GM19397 (cell line): ENCODE measurements around the gene PCSK4.

Experiments
- ATAC-seq: cut with Tn5 transposase; IDR thresholded peaks from one replicate; pipeline ENCODE4 v1.9.1; 2021; ENCODE audit warnings: mild to moderate bottlenecking, moderate library complexity; ENCODE audit not compliant: unreplicated experiment

The PCSK4 gene

GRCh38 chr19:1472231-1473084, 17.7 kb downstream of the PCSK4 start:
- no peak for ATAC-seq

DNA sequence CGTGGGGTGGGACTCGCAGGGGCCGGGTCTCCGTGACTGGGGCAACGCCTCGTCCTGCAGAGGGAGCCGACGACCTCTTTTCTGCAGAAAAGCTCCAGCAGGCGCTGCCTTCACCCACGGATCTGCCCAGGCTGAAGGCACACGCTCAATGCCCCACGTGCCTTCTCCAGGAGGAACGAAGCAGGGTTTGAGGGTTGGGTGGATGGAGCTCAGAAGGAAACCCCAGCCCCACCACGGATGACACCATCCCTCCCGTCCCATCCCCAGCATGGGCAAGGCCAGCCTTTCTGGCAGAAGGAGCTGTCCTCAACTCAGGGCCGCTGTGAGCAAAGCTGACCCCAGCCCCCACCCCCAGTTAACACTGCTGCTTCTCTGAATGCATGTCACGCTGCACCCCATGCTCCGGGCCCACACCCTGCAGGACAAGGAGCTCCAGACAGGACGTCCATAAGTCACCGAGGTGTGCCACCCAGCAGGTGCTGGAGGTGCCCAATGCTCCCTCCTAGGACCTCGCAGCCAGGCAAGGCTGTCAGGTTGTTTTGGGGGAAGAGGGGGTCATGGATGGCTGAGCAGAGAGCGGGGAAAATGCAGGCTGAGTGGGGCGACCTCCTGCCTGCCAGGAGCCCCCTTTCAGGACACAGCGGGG, 18.5 kb downstream of the PCSK4 start:
- no peak for ATAC-seq

- ATAC-seq: no peak
These were observed 19.1 kb downstream of the PCSK4 start for GRCh38 chr19:1471010-1471514.

GRCh38 chr19:1470305-1471009, 19.7 kb downstream of the PCSK4 start:
- ATAC-seq: no peak

GRCh38 chr19:1470055-1470304, 20.2 kb downstream of the PCSK4 start:
- ATAC-seq: no peak

GRCh38 chr19:1469255-1470054, 20.7 kb downstream of the PCSK4 start:
- ATAC-seq: no peak

DNA sequence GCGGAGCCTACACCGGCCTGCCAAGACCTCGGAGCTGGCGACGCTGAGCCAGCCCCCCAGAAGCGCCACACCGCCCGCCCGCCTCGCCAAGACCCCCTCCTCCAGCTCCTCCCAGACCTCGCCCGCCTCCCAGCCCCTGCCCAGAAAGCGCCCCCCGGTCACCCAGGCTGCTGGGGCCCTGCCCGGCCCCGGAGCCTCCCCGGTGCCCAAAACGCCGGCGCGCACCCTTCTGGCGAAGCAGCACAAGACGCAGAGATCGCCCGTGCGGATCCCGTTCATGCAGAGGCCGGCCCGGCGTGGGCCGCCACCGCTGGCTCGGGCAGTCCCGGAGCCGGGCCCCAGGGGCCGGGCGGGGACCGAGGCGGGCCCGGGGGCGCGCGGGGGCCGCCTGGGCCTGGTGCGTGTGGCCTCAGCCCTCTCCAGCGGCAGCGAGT, 21.3 kb downstream of the PCSK4 start:
- ATAC-seq: no peak

- no peak for ATAC-seq
These were observed 21.8 kb downstream of the PCSK4 start for GRCh38 chr19:1468274-1468820.

GRCh38 chr19:1467490-1468273, 22.5 kb downstream of the PCSK4 start:
- no peak for ATAC-seq

GRCh38 chr19:1467215-1467489, 23.0 kb downstream of the PCSK4 start:
- no peak for ATAC-seq

DNA sequence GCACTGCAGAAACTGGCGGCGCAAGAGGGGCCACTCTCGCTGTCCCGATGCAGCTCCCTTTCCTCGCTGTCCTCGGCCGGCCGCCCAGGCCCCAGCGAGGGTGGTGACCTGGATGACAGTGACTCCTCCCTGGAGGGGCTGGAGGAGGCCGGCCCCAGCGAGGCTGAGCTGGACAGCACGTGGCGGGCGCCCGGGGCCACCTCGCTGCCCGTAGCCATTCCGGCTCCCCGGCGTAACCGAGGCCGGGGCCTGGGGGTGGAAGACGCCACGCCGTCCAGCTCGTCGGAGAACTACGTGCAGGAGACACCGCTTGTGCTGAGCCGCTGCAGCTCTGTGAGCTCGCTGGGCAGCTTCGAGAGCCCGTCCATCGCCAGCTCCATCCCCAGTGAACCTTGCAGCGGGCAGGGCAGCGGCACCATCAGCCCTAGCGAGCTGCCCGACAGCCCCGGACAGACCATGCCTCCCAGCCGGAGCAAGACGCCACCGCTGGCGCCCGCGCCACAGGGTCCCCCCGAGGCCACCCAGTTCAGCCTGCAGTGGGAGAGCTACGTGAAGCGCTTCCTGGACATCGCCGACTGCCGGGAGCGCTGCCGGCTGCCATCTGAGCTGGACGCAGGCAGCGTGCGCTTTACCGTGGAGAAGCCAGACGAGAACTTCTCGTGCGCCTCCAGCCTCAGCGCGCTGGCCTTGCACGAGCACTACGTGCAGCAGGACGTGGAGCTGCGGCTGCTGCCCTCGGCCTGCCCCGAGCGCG, 23.5 kb downstream of the PCSK4 start:
- ATAC-seq: no peak

- no peak for ATAC-seq
These were observed 24.1 kb downstream of the PCSK4 start for GRCh38 chr19:1466018-1466460.

DNA sequence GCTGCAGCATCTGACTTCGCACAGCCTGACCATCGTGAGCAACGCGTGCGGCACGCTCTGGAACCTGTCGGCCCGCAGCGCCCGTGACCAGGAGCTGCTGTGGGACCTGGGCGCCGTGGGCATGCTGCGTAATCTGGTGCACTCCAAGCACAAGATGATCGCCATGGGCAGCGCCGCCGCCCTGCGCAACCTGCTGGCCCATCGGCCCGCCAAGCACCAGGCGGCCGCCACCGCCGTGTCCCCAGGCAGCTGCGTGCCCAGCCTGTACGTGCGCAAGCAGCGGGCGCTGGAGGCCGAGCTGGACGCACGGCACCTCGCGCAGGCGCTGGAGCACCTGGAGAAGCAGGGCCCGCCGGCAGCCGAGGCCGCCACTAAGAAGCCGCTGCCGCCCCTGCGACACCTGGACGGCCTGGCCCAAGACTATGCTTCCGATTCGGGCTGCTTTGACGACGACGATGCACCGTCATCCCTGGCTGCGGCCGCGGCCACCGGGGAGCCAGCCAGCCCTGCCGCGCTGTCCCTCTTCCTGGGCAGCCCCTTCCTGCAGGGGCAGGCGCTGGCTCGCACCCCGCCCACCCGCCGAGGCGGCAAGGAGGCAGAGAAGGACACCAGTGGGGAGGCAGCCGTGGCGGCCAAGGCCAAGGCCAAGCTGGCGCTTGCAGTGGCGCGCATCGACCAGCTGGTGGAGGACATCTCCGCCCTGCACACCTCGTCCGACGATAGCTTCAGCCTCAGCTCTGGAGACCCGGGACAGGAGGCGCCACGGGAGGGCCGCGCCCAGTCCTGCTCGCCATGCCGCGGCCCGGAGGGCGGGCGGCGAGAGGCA, 24.7 kb downstream of the PCSK4 start:
- no peak for ATAC-seq

DNA sequence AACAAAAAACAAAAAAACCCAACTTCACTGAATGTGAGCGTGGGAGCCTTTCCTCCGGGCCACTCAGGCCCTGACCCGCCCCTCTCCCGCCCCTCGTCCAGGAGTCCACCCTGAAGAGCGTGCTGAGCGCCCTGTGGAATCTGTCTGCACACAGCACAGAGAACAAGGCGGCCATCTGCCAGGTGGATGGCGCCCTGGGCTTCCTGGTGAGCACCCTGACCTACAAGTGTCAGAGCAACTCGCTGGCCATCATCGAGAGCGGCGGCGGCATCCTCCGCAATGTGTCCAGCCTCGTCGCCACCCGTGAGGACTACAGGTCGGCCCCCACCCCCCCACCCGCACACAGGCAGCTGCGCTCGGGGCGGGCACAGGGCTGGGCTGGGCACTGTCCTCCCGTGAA, 28.3 kb downstream of the PCSK4 start:
- ATAC-seq: no peak

GRCh38 chr19:1460033-1460995, 29.8 kb downstream of the PCSK4 start:
- ATAC-seq: no peak

GRCh38 chr19:1459479-1459878, 30.7 kb downstream of the PCSK4 start:
- no peak for ATAC-seq

DNA sequence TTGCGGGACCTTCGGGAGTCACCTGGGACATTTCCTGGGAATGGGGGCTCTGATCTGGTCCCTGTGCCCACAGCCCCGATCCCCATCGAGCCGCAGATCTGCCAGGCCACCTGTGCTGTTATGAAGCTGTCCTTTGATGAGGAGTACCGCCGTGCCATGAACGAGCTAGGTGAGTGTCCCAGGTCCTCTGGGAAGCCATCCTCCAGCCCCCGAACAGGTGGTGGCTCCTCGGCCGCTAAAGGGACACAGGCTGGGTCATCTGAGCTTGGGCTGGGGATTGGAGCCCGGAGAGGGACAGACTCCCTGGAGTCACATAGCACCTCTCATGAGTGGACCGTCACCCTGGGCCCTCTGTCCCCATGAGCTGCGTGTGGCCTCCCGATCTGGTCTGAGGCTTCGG, 32.3 kb downstream of the PCSK4 start:
- ATAC-seq: no peak
